Measurements from ENCODE around the gene COQ3. TPM values are rescaled to one million over a fixed set of nuclear protein-coding genes. Genes with fewer than 3 reads are reported as not detected.

COQ3 gene
- polyA plus RNA-seq, 2 of the 4 experiments (the other 2 are of a cell fraction) = 13.1 to 17.2 TPM

- no peak for FAIRE-seq
- H3K4me1 ChIP-seq = peaks cover 4% of the 10 kb centered on the region; the same call in 1 of the 3 replicates
- ChIA-PET CTCF (no interaction called here), POLR2A (no interaction called here)
- no peak for ATAC-seq
- 88% methylated on average over 9 of the region's 9 CpGs for WGBS (ENCODE audit: missing lambda C conversion rate)
- no peaks in the 10 kb centered on the region for H3K9me3 ChIP-seq
- no peak for DNase-seq (ENCODE audit: low read depth in 1 of 2, low spot score in 1 of 2)
- H3K4me2 ChIP-seq = no peak overlapping the region
- H3K4me3 ChIP-seq = no peak overlapping the region
- no peak for TF ChIP-seq CTCF (IDR thresholded peaks at IDR 0.05)
- no peak for TF ChIP-seq CHD2 (IDR thresholded peaks at IDR 0.05; ENCODE audit: low read length, partially characterized antibody)
- no peak for TF ChIP-seq JUN (IDR thresholded peaks at IDR 0.05)
- no peak for TF ChIP-seq RARB (CRISPR knock-in tag; IDR thresholded peaks at IDR 0.05)
- TF ChIP-seq MAX (IDR thresholded peaks at IDR 0.05) = no peak
- no peak for TF ChIP-seq MAFK (IDR thresholded peaks at IDR 0.05; ENCODE audit: partially characterized antibody)
- no peak for TF ChIP-seq HMGXB4 (CRISPR knock-in tag; IDR thresholded peaks at IDR 0.05; ENCODE audit: borderline replicate concordance)
- TF ChIP-seq HOXB13 (CRISPR knock-in tag; IDR thresholded peaks at IDR 0.05; ENCODE audit: low read depth) = no peak
- TF ChIP-seq BCL3 (IDR thresholded peaks at IDR 0.05) = no peak
- no peak for TF ChIP-seq JUNB (IDR thresholded peaks at IDR 0.05)
- TF ChIP-seq KDM1A (IDR thresholded peaks at IDR 0.05; ENCODE audit: low read depth) = no peak
- TF ChIP-seq, protein P1, sequence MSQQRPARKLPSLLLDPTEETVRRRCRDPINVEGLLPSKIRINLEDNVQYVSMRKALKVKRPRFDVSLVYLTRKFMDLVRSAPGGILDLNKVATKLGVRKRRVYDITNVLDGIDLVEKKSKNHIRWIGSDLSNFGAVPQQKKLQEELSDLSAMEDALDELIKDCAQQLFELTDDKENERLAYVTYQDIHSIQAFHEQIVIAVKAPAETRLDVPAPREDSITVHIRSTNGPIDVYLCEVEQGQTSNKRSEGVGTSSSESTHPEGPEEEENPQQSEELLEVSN (IDR thresholded peaks at IDR 0.05; ENCODE audit: borderline replicate concordance, low read depth) = no peak
- TF ChIP-seq, protein P2, sequence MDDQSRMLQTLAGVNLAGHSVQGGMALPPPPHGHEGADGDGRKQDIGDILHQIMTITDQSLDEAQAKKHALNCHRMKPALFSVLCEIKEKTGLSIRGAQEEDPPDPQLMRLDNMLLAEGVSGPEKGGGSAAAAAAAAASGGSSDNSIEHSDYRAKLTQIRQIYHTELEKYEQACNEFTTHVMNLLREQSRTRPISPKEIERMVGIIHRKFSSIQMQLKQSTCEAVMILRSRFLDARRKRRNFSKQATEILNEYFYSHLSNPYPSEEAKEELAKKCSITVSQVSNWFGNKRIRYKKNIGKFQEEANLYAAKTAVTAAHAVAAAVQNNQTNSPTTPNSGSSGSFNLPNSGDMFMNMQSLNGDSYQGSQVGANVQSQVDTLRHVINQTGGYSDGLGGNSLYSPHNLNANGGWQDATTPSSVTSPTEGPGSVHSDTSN (IDR thresholded peaks at IDR 0.05) = no peak
- no peak for TF ChIP-seq FOXS1 (CRISPR knock-in tag; IDR thresholded peaks at IDR 0.05)
- no peak overlapping the region for H3K27ac ChIP-seq
These were observed 23.1 kb upstream of the COQ3 start for GRCh38 chr6:99416892-99417767.

DNA sequence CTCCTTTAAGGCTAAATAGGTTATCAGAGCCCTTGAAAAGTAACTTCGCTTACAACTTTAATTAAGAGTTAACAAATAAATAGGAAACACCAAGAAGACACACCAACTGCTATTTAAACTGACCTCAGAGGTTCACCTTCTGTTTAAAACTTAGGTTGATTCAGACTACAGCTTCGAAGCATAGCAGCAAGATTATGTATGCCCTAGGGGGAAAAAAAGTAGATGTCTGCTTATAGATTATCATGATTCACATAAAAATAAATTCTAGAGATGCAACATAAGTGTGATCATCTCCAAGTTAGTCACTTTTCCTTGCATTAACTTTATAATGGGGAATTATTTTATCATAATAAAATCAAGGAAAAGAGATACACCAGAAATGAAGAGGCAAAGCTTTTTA is 22.2 kb upstream of the COQ3 start:
- Histone ChIP-seq H3K4me3 (no peak overlapping the region), H3K27ac (no peak overlapping the region), H3K4me1 (peaks cover 4% of the 10 kb centered on the region; the same call in 1 of the 3 replicates), H3K9me3 (no peaks in the 10 kb centered on the region), H3K4me2 (no peak overlapping the region)
- TF ChIP-seq CHD4 (IDR thresholded peaks at IDR 0.05; ENCODE audit: borderline replicate concordance) (no peak), USF2 (IDR thresholded peaks at IDR 0.05) (no peak), RARB (CRISPR knock-in tag; IDR thresholded peaks at IDR 0.05) (no peak), RNF2 (IDR thresholded peaks at IDR 0.05; ENCODE audit: borderline replicate concordance, low read depth) (no peak), MAZ (IDR thresholded peaks at IDR 0.05; ENCODE audit: borderline replicate concordance, low read depth, low read length) (no peak), CHD2 (IDR thresholded peaks at IDR 0.05; ENCODE audit: low read length, partially characterized antibody) (no peak), MAFK (IDR thresholded peaks at IDR 0.05; ENCODE audit: partially characterized antibody) (no peak), TFCP2L1 (CRISPR knock-in tag; IDR thresholded peaks at IDR 0.05) (no peak), RAD21 (conservative IDR thresholded peaks at IDR 0.05 in 1 of 2, IDR thresholded peaks at IDR 0.05 in 1 of 2) (no peak), RCOR1 (IDR thresholded peaks at IDR 0.05; ENCODE audit: low read depth, low read length) (no peak), HES2 (IDR thresholded peaks at IDR 0.05) (no peak), FOSB (CRISPR knock-in tag; IDR thresholded peaks at IDR 0.05) (no peak), EP300 (IDR thresholded peaks at IDR 0.05) (no peak)
- TF ChIP-seq, protein P2 (IDR thresholded peaks at IDR 0.05) = no peak
- WGBS (ENCODE audit: missing lambda C conversion rate) = 67% methylated on average over 2 of the region's 2 CpGs
- ATAC-seq = no peak
- ChIA-PET CTCF (no interaction called here), POLR2A (no interaction called here)
- no peak for DNase-seq (ENCODE audit: low read depth in 1 of 2, low spot score in 1 of 2)
- FAIRE-seq = no peak
